LNCaP clone FGC (cell line): ENCODE results near the gene ACTA1.

Experiments
- DNase-seq: peaks from one replicate; pipeline ENCODE4 v3.0.0-alpha.2; 2011; ENCODE audit warnings: low read depth
- H3K4me3 ChIP-seq: 2 replicates; pipeline ENCODE4 v1.5.1; 2011; ENCODE audit warnings: mild to moderate bottlenecking, low read depth, low read length, control low read depth
- TF ChIP-seq, protein P1 (sequence below): IDR thresholded peaks from 2 replicates; pipeline ENCODE4 v1.5.1; 2012; ENCODE audit warnings: mild to moderate bottlenecking; ENCODE audit not compliant: control insufficient read depth, insufficient read depth; ENCODE audit errors: extremely low read depth

ACTA1 gene

DNA sequence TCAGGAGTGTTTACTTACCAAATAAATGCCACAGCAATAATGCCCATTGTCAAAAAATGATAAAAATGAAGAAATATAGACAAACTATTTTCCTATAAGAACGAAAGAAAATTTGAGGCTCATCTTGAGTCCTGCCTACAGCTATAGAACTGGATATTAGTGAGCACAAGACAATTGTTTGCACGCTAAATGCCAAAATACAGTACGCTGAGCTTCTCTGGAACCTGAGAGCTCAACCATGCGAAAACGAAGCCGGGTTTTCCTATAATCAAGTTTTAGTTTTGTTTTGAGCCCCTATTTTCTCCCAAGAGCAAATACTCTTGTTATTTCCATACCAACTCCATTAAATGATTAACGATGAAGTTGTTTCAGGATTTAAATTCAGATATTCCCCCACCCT, 49.1 kb downstream of the ACTA1 start:
- no peak overlapping the region for H3K4me3 ChIP-seq
- TF ChIP-seq, protein P1, sequence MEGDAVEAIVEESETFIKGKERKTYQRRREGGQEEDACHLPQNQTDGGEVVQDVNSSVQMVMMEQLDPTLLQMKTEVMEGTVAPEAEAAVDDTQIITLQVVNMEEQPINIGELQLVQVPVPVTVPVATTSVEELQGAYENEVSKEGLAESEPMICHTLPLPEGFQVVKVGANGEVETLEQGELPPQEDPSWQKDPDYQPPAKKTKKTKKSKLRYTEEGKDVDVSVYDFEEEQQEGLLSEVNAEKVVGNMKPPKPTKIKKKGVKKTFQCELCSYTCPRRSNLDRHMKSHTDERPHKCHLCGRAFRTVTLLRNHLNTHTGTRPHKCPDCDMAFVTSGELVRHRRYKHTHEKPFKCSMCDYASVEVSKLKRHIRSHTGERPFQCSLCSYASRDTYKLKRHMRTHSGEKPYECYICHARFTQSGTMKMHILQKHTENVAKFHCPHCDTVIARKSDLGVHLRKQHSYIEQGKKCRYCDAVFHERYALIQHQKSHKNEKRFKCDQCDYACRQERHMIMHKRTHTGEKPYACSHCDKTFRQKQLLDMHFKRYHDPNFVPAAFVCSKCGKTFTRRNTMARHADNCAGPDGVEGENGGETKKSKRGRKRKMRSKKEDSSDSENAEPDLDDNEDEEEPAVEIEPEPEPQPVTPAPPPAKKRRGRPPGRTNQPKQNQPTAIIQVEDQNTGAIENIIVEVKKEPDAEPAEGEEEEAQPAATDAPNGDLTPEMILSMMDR: no peak
- DNase-seq: no peak

GRCh38 chr1:229383961-229384360, 49.9 kb downstream of the ACTA1 start:
- no peak for DNase-seq
- TF ChIP-seq, protein P1: no peak
- H3K4me3 ChIP-seq: no peak overlapping the region

GRCh38 chr1:229383188-229383587, 50.7 kb downstream of the ACTA1 start:
- TF ChIP-seq, protein P1: no peak
- DNase-seq: no peak
- no peak overlapping the region for H3K4me3 ChIP-seq
